ENCODE results near the gene RAP1GAP. TPM values are rescaled to one million over a fixed set of nuclear protein-coding genes. Genes with fewer than 3 reads are reported as not detected.

Gene RAP1GAP
- total RNA-seq, result 1 to 10 TPM; 1.2 to 2.4 TPM

GRCh38 chr1:21669258-21670058, at the start of gene RAP1GAP:
TSS of gene RAP1GAP (minus strand) at chr1:21669357. CDS start at chr1:21620032, 49,325 bp downstream.
- DNase-seq, result peak; percentile 46 to 57
- Mint-ChIP-seq H3K9me3 (no peaks in the 10 kb centered on the region), H3K27ac (no peak within 1 kb of the TSS), H3K27me3 (ENCODE audit: low read depth) (peaks cover 19% of the 10 kb centered on the region), H3K36me3 (ENCODE audit: insufficient read depth in 2 of 2) (no peaks in the 10 kb centered on the region), H3K4me1 (ENCODE audit: low read depth) (peaks cover 10% of the 10 kb centered on the region), H3K4me3 (peak within 1 kb of the TSS; percentile 72 to 78)
- ATAC-seq (replicated peaks in 1 of 2), result peak; percentile 55 to 66

DNA sequence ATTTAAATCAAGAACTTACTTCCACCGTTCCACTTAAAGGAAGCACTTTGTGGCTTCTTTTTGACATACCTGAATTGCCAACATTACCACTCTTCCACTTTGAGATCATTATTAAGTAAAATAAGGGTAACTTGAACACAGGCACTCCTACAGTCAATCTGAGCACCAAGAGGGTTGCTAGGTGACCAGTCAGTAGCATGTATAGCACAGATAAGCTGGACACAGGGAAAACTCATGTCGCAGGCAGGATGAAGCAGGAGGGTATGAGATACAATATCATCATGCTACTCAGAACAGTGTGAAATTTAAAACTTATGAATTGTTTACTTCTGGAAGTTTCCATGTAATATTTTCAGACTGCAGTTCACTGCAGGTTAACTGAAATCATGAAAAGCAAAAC, 47.0 kb upstream of the RAP1GAP start:
- Mint-ChIP-seq H3K27me3 (ENCODE audit: low read depth) (no peaks in the 10 kb centered on the region), H3K4me1 (ENCODE audit: low read depth) (no peaks in the 10 kb centered on the region), H3K27ac (peak overlapping the region; percentile 76), H3K36me3 (ENCODE audit: insufficient read depth in 2 of 2) (peaks cover 7 to 30% of the 10 kb centered on the region in 2 donors), H3K9me3 (no peaks in the 10 kb centered on the region), H3K4me3 (no peak overlapping the region)
- no peak for ATAC-seq (replicated peaks in 1 of 2)
- DNase-seq, result no peak

DNA sequence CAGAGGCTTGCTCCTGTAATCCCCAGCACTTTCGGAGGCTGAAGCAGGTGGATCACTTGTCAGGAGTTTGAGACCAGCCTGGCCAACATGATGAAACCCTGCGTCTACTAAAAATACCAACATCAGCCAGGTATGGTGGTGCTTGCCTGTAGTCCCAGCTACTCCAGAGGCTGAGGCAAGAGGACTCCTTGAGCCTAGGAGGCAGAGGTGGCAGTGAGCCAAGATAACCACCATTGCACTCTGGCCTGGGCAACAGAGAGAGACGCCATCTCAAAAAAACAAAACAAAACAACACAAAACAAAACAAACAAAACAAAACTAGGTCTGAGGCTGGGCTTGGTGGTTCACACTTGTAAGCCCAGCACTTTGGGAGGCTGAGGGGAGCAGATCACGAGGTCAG, 38.7 kb upstream of the RAP1GAP start:
- Mint-ChIP-seq H3K36me3 (ENCODE audit: insufficient read depth in 2 of 2) (peaks cover 4 to 27% of the 10 kb centered on the region in 2 donors), H3K9me3 (no peaks in the 10 kb centered on the region), H3K27ac (no peak overlapping the region), H3K4me3 (no peak overlapping the region), H3K27me3 (ENCODE audit: low read depth) (no peaks in the 10 kb centered on the region), H3K4me1 (ENCODE audit: low read depth) (peaks cover 8% of the 10 kb centered on the region)
- DNase-seq (no peak), ATAC-seq (replicated peaks in 1 of 2) (no peak)

- Mint-ChIP-seq H3K36me3 (ENCODE audit: insufficient read depth in 2 of 2) (peaks cover 5 to 32% of the 10 kb centered on the region in 2 donors), H3K4me3 (no peak overlapping the region), H3K9me3 (no peaks in the 10 kb centered on the region), H3K27me3 (ENCODE audit: low read depth) (no peaks in the 10 kb centered on the region), H3K4me1 (ENCODE audit: low read depth) (peaks cover 8% of the 10 kb centered on the region), H3K27ac (peak overlapping the region; percentile 65)
- DNase-seq (no peak), ATAC-seq (replicated peaks in 1 of 2) (no peak)
Observed at GRCh38 chr1:21707086-21707840, 38.1 kb upstream of the RAP1GAP start.

- Mint-ChIP-seq H3K4me3 (no peak overlapping the region), H3K36me3 (ENCODE audit: insufficient read depth in 2 of 2) (peaks cover 9 to 37% of the 10 kb centered on the region in 2 donors), H3K4me1 (ENCODE audit: low read depth) (peaks cover 8% of the 10 kb centered on the region), H3K9me3 (no peaks in the 10 kb centered on the region), H3K27ac (peak overlapping the region; percentile 63), H3K27me3 (ENCODE audit: low read depth) (no peaks in the 10 kb centered on the region)
- ATAC-seq (replicated peaks in 1 of 2) (no peak), DNase-seq (no peak)
Observed at GRCh38 chr1:21706151-21706835, 37.1 kb upstream of the RAP1GAP start.

DNA sequence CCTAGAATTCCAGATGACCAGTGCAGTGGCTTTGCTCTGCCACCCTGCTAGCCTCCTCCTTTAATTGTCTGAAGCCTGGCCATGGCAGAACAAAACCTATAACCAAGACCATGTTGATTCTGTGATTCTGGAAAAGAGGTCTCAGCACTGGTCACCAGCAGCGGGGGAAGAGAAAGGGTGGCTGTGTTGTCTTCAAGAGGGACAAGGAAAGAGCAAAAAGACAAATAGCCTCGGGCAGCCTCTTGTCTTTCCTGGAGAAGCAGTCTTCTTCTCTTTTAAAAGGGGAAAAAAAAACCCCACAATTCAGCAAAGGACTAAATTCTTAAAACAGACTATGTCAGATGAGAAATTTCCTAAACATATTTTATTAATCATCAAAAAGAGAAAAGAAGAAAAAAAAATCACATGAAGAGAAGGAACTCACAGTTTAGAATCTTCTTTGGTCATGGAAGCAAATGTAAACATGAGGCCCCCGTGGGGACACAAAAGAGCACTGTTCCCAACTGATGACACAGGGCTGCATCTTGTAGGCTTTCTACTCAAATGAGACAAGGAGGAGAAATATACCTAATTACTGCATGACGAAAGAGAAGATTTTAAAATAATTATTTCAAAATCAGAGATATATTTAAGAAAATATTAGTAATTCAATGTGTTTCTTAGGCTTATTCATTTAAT, 36.3 kb upstream of the RAP1GAP start:
- DNase-seq (no peak), ATAC-seq (replicated peaks in 1 of 2) (no peak)
- H3K36me3 Mint-ChIP-seq (ENCODE audit: insufficient read depth in 2 of 2), result peaks cover 9 to 38% of the 10 kb centered on the region in 2 donors
- H3K9me3 Mint-ChIP-seq, result no peaks in the 10 kb centered on the region
- H3K27me3 Mint-ChIP-seq (ENCODE audit: low read depth), result no peaks in the 10 kb centered on the region
- H3K4me3 Mint-ChIP-seq, result no peak overlapping the region
- H3K27ac Mint-ChIP-seq, result no peak overlapping the region
- peaks cover 8% of the 10 kb centered on the region for H3K4me1 Mint-ChIP-seq (ENCODE audit: low read depth)

- peaks cover 8% of the 10 kb centered on the region for H3K4me1 Mint-ChIP-seq (ENCODE audit: low read depth)
- no peak for DNase-seq
- no peaks in the 10 kb centered on the region for H3K27me3 Mint-ChIP-seq (ENCODE audit: low read depth)
- peak overlapping the region; percentile 78 for H3K27ac Mint-ChIP-seq
- peaks cover 9 to 43% of the 10 kb centered on the region in 2 donors for H3K36me3 Mint-ChIP-seq (ENCODE audit: insufficient read depth in 2 of 2)
- H3K9me3 Mint-ChIP-seq, result no peaks in the 10 kb centered on the region
- ATAC-seq (replicated peaks in 1 of 2), result no peak
- no peak overlapping the region for H3K4me3 Mint-ChIP-seq
Observed at GRCh38 chr1:21704145-21704544, 35.0 kb upstream of the RAP1GAP start.

- DNase-seq, result no peak
- no peaks in the 10 kb centered on the region for H3K27me3 Mint-ChIP-seq (ENCODE audit: low read depth)
- peak overlapping the region; percentile 86 for H3K27ac Mint-ChIP-seq
- no peaks in the 10 kb centered on the region for H3K9me3 Mint-ChIP-seq
- peaks cover 9 to 43% of the 10 kb centered on the region in 2 donors for H3K36me3 Mint-ChIP-seq (ENCODE audit: insufficient read depth in 2 of 2)
- no peak for ATAC-seq (replicated peaks in 1 of 2)
- no peak overlapping the region for H3K4me3 Mint-ChIP-seq
- H3K4me1 Mint-ChIP-seq (ENCODE audit: low read depth), result peaks cover 12% of the 10 kb centered on the region
Observed at GRCh38 chr1:21703318-21703963, 34.3 kb upstream of the RAP1GAP start.

DNA sequence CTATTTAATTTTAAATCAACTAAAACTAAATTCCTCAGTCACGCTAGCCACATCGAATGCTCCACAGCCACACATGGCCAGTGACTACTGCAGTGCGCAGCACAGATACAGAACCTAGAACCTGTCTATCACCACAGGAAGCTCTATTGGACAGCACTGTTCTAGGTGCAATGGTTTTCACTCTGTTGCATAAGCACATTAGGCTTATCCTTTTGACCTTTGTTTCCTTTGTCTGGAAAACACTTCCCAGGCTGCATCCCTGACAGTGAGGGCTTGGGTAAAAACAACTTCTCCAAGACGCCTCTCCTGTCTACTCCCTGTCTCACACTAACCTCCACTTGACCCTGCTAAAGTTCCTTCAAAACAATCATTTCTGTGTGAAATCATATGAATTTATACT, 33.6 kb upstream of the RAP1GAP start:
- peaks cover 18% of the 10 kb centered on the region for H3K4me1 Mint-ChIP-seq (ENCODE audit: low read depth)
- DNase-seq (no peak), ATAC-seq (replicated peaks in 1 of 2) (no peak)
- H3K4me3 Mint-ChIP-seq, result no peak overlapping the region
- H3K36me3 Mint-ChIP-seq (ENCODE audit: insufficient read depth in 2 of 2), result peaks cover 9 to 43% of the 10 kb centered on the region in 2 donors
- H3K27ac Mint-ChIP-seq, result peak overlapping the region; percentile 86
- H3K27me3 Mint-ChIP-seq (ENCODE audit: low read depth), result no peaks in the 10 kb centered on the region
- H3K9me3 Mint-ChIP-seq, result no peaks in the 10 kb centered on the region

DNA sequence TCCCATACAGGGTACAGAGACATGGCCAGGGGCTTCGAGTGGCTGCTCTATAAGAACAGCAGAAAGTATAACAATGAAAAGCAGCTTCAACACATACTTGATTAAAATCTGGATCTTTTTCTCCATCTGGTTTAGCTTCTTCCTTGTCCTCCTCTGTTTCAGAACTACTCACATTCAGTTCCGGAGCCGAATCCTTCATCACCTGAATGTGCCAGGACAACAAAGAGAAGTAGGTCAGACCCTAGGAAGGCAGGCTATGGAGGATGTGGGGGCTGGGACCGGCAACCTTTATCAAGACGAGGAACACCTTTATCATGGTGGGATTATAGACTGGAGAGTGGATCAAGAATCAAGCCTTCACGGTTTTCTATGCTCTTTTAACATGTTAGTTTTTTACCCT, 32.2 kb upstream of the RAP1GAP start:
- H3K27me3 Mint-ChIP-seq (ENCODE audit: low read depth), result no peaks in the 10 kb centered on the region
- no peak overlapping the region for H3K27ac Mint-ChIP-seq
- ATAC-seq (replicated peaks in 1 of 2) (no peak), DNase-seq (no peak)
- no peak overlapping the region for H3K4me3 Mint-ChIP-seq
- H3K9me3 Mint-ChIP-seq, result no peaks in the 10 kb centered on the region
- peaks cover 9 to 39% of the 10 kb centered on the region in 2 donors for H3K36me3 Mint-ChIP-seq (ENCODE audit: insufficient read depth in 2 of 2)
- H3K4me1 Mint-ChIP-seq (ENCODE audit: low read depth), result peaks cover 18% of the 10 kb centered on the region

GRCh38 chr1:21700094-21700493, 30.9 kb upstream of the RAP1GAP start:
- Mint-ChIP-seq H3K27ac (peak overlapping the region; percentile 15), H3K4me1 (ENCODE audit: low read depth) (peaks cover 18% of the 10 kb centered on the region), H3K27me3 (ENCODE audit: low read depth) (no peaks in the 10 kb centered on the region), H3K36me3 (ENCODE audit: insufficient read depth in 2 of 2) (peaks cover 9 to 38% of the 10 kb centered on the region in 2 donors), H3K9me3 (no peaks in the 10 kb centered on the region), H3K4me3 (no peak overlapping the region)
- ATAC-seq (replicated peaks in 1 of 2) (no peak), DNase-seq (no peak)

DNA sequence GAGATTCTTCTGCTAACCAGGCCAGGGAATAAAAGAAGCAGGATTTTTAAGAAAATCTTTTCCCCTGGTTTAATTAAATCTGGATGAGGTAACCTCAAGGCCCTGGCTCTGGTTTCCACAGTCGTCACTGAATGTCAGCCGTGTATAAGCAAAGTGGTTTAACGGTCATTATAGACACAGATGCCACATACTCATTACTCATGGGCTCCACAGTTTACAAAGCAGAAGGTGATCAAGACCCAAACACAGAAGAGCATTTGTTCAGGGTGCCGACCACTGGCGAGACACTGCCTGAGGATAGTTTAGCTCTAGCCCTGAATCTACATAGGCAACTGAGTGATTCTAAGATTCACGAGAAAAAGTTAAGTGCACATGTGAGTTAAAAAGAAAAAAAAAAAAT, 27.8 kb upstream of the RAP1GAP start:
- H3K4me1 Mint-ChIP-seq (ENCODE audit: low read depth), result peaks cover 10% of the 10 kb centered on the region

More for the DNA sequence above, 27.8 kb upstream of the RAP1GAP start:
- no peaks in the 10 kb centered on the region for H3K27me3 Mint-ChIP-seq (ENCODE audit: low read depth)
- no peaks in the 10 kb centered on the region for H3K9me3 Mint-ChIP-seq
- peak in 1 of 2 donors; percentile 45 for ATAC-seq (replicated peaks in 1 of 2)
- peaks cover 7 to 28% of the 10 kb centered on the region in 2 donors for H3K36me3 Mint-ChIP-seq (ENCODE audit: insufficient read depth in 2 of 2)
- no peak overlapping the region for H3K27ac Mint-ChIP-seq
- H3K4me3 Mint-ChIP-seq, result no peak overlapping the region
- no peak for DNase-seq

All from activated T-cell treated with anti-CD3 and anti-CD28 coated beads, Interleukin-2, amount 50 U/mL, for 72 hours (primary cell).